AG09309 (cell line): ENCODE results near the gene ZFP90.
"Not testable (repeated sequence)": the region's sequence is repeated elsewhere in the genome, so short reads cannot be mapped to it uniquely, and the experiment has no call there.

Experiments
- DNase-seq: peaks from one replicate; pipeline ENCODE4 v3.0.0-alpha.2; 2010; ENCODE audit warnings: low read depth
- H3K4me3 ChIP-seq: 2 replicates; pipeline ENCODE4 v1.5.1; 2011; ENCODE audit warnings: mild to moderate bottlenecking, low read depth, low read length, moderate library complexity; ENCODE audit not compliant: control insufficient read depth
- CTCF ChIP-seq: IDR thresholded peaks from 2 replicates; pipeline ENCODE4 v1.5.1; 2011; ENCODE audit warnings: mild to moderate bottlenecking, low read depth, low read length, inconsistent platforms; ENCODE audit not compliant: insufficient read depth, control insufficient read depth; ENCODE audit errors: missing control alignments

The ZFP90 gene

GRCh38 chr16:68493412-68494070 is 45.5 kb upstream of the ZFP90 start:
- TF ChIP-seq CTCF: no peak
- no peak for DNase-seq
- H3K4me3 ChIP-seq: no peak overlapping the region

- DNase-seq: not testable (repeated sequence)
Measured at GRCh38 chr16:68494261-68494660, 44.8 kb upstream of the ZFP90 start.

GRCh38 chr16:68496689-68497088 is 42.4 kb upstream of the ZFP90 start:
- DNase-seq: no peak
- H3K4me3 ChIP-seq: no peak overlapping the region
- TF ChIP-seq CTCF: no peak

More at GRCh38 chr16:68494261-68494660, 44.8 kb upstream of the ZFP90 start:
- H3K4me3 ChIP-seq: not testable (repeated sequence)

- TF ChIP-seq CTCF: no peak
- no peak overlapping the region for H3K4me3 ChIP-seq
- no peak for DNase-seq
Measured at GRCh38 chr16:68499006-68499405, 40.1 kb upstream of the ZFP90 start.

- TF ChIP-seq CTCF: no peak
- no peak overlapping the region for H3K4me3 ChIP-seq
- DNase-seq: peak; percentile 11
Measured at GRCh38 chr16:68503334-68503733, 35.8 kb upstream of the ZFP90 start.

GRCh38 chr16:68504066-68504465 is 35.0 kb upstream of the ZFP90 start:
- TF ChIP-seq CTCF: no peak
- no peak overlapping the region for H3K4me3 ChIP-seq
- no peak for DNase-seq

GRCh38 chr16:68506331-68507053 is 32.6 kb upstream of the ZFP90 start:
- H3K4me3 ChIP-seq: no peak overlapping the region
- no peak for TF ChIP-seq CTCF
- DNase-seq: no peak
